GM23248 (cell line): ENCODE data around the gene PLAAT3.

Source experiments
- EZH2 ChIP-seq: fragments of 200-600 bp; sonication (generic); IDR thresholded peaks from 2 replicates; pipeline ENCODE4 v1.6.1; 2018; ENCODE audit warnings: antibody characterized with exemption, mild to moderate bottlenecking; ENCODE audit not compliant: insufficient read depth, poor library complexity, severe bottlenecking
- EZH2phosphoT487 ChIP-seq: fragments of 200-600 bp; sonication (generic); IDR thresholded peaks from 2 replicates; pipeline ENCODE4 v1.6.1; 2018; ENCODE audit warnings: antibody characterized with exemption, moderate library complexity, mild to moderate bottlenecking, low read depth; ENCODE audit not compliant: insufficient read depth

DNA sequence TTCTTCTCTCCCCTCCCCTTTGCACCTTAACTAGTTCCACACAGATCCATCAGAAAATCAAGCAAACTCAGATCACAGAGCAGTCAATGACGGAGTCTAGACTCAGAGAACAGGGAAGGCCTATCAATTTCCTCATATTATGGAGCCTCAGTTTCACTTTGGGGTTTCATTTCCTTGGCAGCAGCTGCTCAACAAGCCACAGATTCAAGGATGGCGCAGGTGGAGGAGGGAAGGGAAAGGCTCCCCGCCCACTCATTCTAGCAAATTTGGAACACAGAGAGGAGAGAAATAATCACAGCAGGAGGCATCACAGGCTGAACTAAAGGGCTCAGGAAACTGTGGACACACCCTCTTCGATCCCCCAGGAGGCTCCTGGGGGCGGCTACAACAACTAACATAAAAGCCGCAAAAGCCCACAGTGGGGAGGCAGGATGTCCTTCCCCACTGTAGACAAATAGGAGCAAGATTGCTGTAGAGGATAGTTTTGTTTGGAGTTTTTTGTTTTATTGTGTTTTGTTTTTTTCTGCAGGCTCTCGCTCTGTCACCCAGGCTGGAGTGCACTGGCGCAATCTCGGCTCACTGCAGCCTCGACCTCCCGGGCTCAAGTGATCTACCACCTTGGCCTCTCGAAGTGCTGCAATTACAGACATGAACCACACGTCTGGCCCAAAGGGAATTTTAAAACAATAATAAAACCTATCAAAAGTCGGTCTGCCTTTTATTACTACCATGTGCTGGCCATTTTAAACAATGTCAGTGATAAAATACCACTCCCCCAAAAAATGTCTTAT is 3.4 kb downstream of the PLAAT3 start:
- TF ChIP-seq EZH2phosphoT487 = no peak
- TF ChIP-seq EZH2 = no peak
